Endothelial cell of umbilical vein (primary cell): Measurements from ENCODE around the gene CISH. TPM values are rescaled to one million over a fixed set of nuclear protein-coding genes. Genes with fewer than 3 reads are reported as not detected.

Source experiments
- BruUV-seq: library from RNA; stranded (reverse); fragments of 400-500 nt; replicated peaks from 2 replicates; lab custom pipeline; 2021; lab: Mats Ljungman, UMichigan
- CTCF ChIA-PET: fragments of 300-600, 350-600 bp; sonication (Branson Sonifier 250); formaldehyde crosslinking; loops from one replicate; lab custom pipeline; 2021; ENCODE audit warnings: antibody characterized with exemption, inconsistent platforms; lab: Charles Lee
- POLR2A ChIA-PET: fragments of 300-600, 350-600 bp; sonication (Branson Sonifier 250); formaldehyde crosslinking; loops from one replicate; lab custom pipeline; 2021; ENCODE audit warnings: antibody characterized with exemption, inconsistent platforms; lab: Charles Lee
- DNase-seq: peaks from one replicate; pipeline ENCODE4 v3.0.0-alpha.2; 2011; ENCODE audit warnings: low read depth, low spot score
- FAIRE-seq: peaks from 2 replicates; lab custom pipeline; 2011; peaks lifted over from hg19 to GRCh38; lab: Jason Lieb, UNC
- H2AFZ ChIP-seq: 2 replicates; pipeline ENCODE4 v1.6.0; 2012; ENCODE audit warnings: low read depth, low read length, control low read depth, inconsistent platforms
- H3K27ac ChIP-seq: 2 replicates; pipeline ENCODE4 v1.5.1; 2011; ENCODE audit warnings: low read depth, mild to moderate bottlenecking, control low read depth, low read length, moderate library complexity; ENCODE audit not compliant: insufficient read depth
- H3K27me3 ChIP-seq, 2 experiments: 2 replicates each; pipeline versions ENCODE4 v1.6.0 to v1.6.1; 2011; ENCODE audit warnings: low read length in 2 of 2, mixed read lengths in 1 of 2; ENCODE audit not compliant: control insufficient read depth in 2 of 2, insufficient read depth in 2 of 2
- H3K36me3 ChIP-seq, 2 experiments: 2 replicates in 1 of 2; 3 replicates in 1 of 2; pipeline ENCODE4 v1.5.1; 2011; ENCODE audit warnings: low read length in 2 of 2, mild to moderate bottlenecking in 1 of 2, moderate library complexity in 1 of 2; ENCODE audit not compliant: control insufficient read depth in 2 of 2, insufficient read depth in 2 of 2; ENCODE audit errors: extremely low read depth in 1 of 2
- H3K4me1 ChIP-seq: 3 replicates; pipeline ENCODE4 v1.5.1; 2011; ENCODE audit warnings: mild to moderate bottlenecking, low read length; ENCODE audit not compliant: control insufficient read depth, insufficient read depth; ENCODE audit errors: extremely low read depth
- H3K4me2 ChIP-seq: 2 replicates; pipeline ENCODE4 v1.6.1; 2011; ENCODE audit warnings: low read length, control low read depth, mixed read lengths; ENCODE audit not compliant: insufficient read depth
- H3K4me3 ChIP-seq, 3 experiments: fragments of 200-600 bp in 1 of 3; sonication (generic), shearing (Covaris generic) in 1 of 3; replicated peaks in 1 of 3; 2 replicates each; pipeline ENCODE4 v1.5.1; 2011 to 2016; ENCODE audit warnings: control low read depth in 3 of 3, low read length in 3 of 3, mild to moderate bottlenecking in 2 of 3, inconsistent platforms in 1 of 3, low read depth in 1 of 3, moderate library complexity in 1 of 3; ENCODE audit not compliant: insufficient read depth in 1 of 3
- H3K79me2 ChIP-seq: 2 replicates; pipeline ENCODE4 v1.6.0; 2012; ENCODE audit warnings: low read length, inconsistent platforms; ENCODE audit not compliant: control insufficient read depth, insufficient read depth
- H3K9ac ChIP-seq: replicated peaks from 2 replicates; pipeline ENCODE3; 2011; ENCODE audit warnings: low read length, control low read depth; ENCODE audit not compliant: insufficient read depth; ENCODE audit errors: extremely low read depth
- H3K9me1 ChIP-seq: replicated peaks from 3 replicates; pipeline ENCODE4 v1.6.0; 2011; ENCODE audit warnings: mild to moderate bottlenecking, low read length; ENCODE audit not compliant: control insufficient read depth, insufficient read depth; ENCODE audit errors: extremely low read depth
- H3K9me3 ChIP-seq: replicated peaks from 2 replicates; pipeline ENCODE4 v1.5.1; 2012; ENCODE audit warnings: low read length, inconsistent platforms; ENCODE audit not compliant: control insufficient read depth, insufficient read depth
- H4K20me1 ChIP-seq: replicated peaks from 2 replicates; pipeline ENCODE3; 2011; ENCODE audit warnings: mild to moderate bottlenecking, low read length; ENCODE audit not compliant: control insufficient read depth, insufficient read depth; ENCODE audit errors: extremely low read depth
- CTCF ChIP-seq, 2 donors: IDR thresholded peaks; 1 replicate in 1 of 2; 2 replicates in 1 of 2; pipeline ENCODE4 v1.5.1; 2011; ENCODE audit warnings: low read length in 2 of 2, mild to moderate bottlenecking in 2 of 2, moderate library complexity in 2 of 2, control low read depth in 1 of 2, inconsistent platforms in 1 of 2, low read depth in 1 of 2; ENCODE audit not compliant: insufficient read depth in 1 of 2; ENCODE audit errors: extremely low read depth in 1 of 2
- EZH2 ChIP-seq: IDR thresholded peaks from 2 replicates; pipeline ENCODE4 v1.6.1; 2012; ENCODE audit warnings: borderline replicate concordance, low read depth, mild to moderate bottlenecking, moderate library complexity, low read length, inconsistent platforms; ENCODE audit not compliant: severe bottlenecking
- FOS ChIP-seq: IDR thresholded peaks from 2 replicates; pipeline ENCODE4 v1.6.1; 2011; ENCODE audit warnings: mild to moderate bottlenecking, low read length, moderate library complexity, borderline replicate concordance; ENCODE audit not compliant: insufficient read depth
- GATA2 ChIP-seq: IDR thresholded peaks from 2 replicates; pipeline ENCODE4 v1.7.0; 2011; ENCODE audit warnings: low read depth, mild to moderate bottlenecking, moderate library complexity, mixed read lengths, low read length; ENCODE audit not compliant: insufficient read length, insufficient read depth
- JUN ChIP-seq: IDR thresholded peaks from 2 replicates; pipeline ENCODE4 v1.6.1; 2011; ENCODE audit warnings: borderline replicate concordance, low read depth; ENCODE audit not compliant: insufficient read length, insufficient read depth
- MYC ChIP-seq: IDR thresholded peaks from one replicate; pipeline ENCODE4 v1.6.1; 2011; ENCODE audit warnings: mild to moderate bottlenecking, low read depth, low read length
- POLR2A ChIP-seq: IDR thresholded peaks from 2 replicates; pipeline ENCODE4 v1.6.1; 2012; ENCODE audit warnings: low read depth, mild to moderate bottlenecking, control low read depth, low read length
- POLR2AphosphoS5 ChIP-seq: IDR thresholded peaks from 2 replicates; pipeline ENCODE4 v1.6.1; 2012; ENCODE audit warnings: low read depth, mild to moderate bottlenecking, control low read depth, low read length, moderate library complexity; ENCODE audit not compliant: insufficient read depth
- dilution Hi-C: fragments of 300-500 bp; cut with MboI; formaldehyde crosslinking; loops from one replicate; pipeline ENCODE4 v1.15.0; 2019; ENCODE audit warnings: low sequenced_read_pairs; ENCODE audit not compliant: extremely low pct_ligation_motif_present
- intact Hi-C: fragments of 100-400 bp; cut with micrococcal nuclease; formaldehyde crosslinking; loops from one replicate; pipeline ENCODE4 v1.10.0; 2022
- polyA plus RNA-seq, 4 experiments: library from polyadenylated mRNA; depleted of rRNA in 3 of 4; stranded (reverse) in 3 of 4; unstranded in 1 of 4; fragments of >200 nt; gene quantifications; 2 replicates each; pipeline versions ENCODE4 v1.2.1 to v1.2.3, GENCODE V29; 2011 to 2012; ENCODE audit warnings: missing spikeins in 1 of 4
- total RNA-seq: library from RNA; stranded (reverse); gene quantifications from 2 replicates; pipeline ENCODE4 v1.2.3, GENCODE V29; 2021
- TF ChIP-seq, protein P1 (sequence below): IDR thresholded peaks from 2 replicates; pipeline ENCODE4 v1.6.1; 2011; ENCODE audit not compliant: insufficient read depth, insufficient read length

CISH gene
- total and polyA plus RNA-seq, 2 donors (not counting 3 experiments of a cell fraction or from before 2014, with no cell fraction given): 2.2 to 4.1 TPM

- Histone ChIP-seq H3K9me3 (no peaks in the 10 kb centered on the region), H4K20me1 (no peaks in the 10 kb centered on the region), H3K4me3 (no peak overlapping the region), H3K9ac (no peak overlapping the region), H3K4me2 (no peak overlapping the region), H3K4me1 (peaks cover 7% of the 10 kb centered on the region), H3K36me3 (no peaks in the 10 kb centered on the region), H3K79me2 (no peaks in the 10 kb centered on the region), H3K27ac (no peak overlapping the region), H3K27me3 (no peaks in the 10 kb centered on the region), H2AFZ (no peak overlapping the region), H3K9me1 (no peaks in the 10 kb centered on the region)
- POLR2A ChIA-PET: no interaction called here
- TF ChIP-seq MYC (no peak), POLR2A (no peak), GATA2 (no peak), JUN (no peak), CTCF (IDR thresholded peaks at IDR 0.05; ENCODE audit: extremely low read depth in 1 of 2, insufficient read depth in 1 of 2, low read depth in 1 of 2, low read length in 2 of 2) (no peak), EZH2 (no peak), POLR2AphosphoS5 (no peak), FOS (no peak)
- TF ChIP-seq, protein P1, sequence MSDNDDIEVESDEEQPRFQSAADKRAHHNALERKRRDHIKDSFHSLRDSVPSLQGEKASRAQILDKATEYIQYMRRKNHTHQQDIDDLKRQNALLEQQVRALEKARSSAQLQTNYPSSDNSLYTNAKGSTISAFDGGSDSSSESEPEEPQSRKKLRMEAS: no peak
- FAIRE-seq: no peak
- BruUV-seq: no TSS peak
- DNase-seq: no peak
- dilution Hi-C loops: no loop called here
- CTCF ChIA-PET: interaction anchor here (1.3 to 1.9 kb wide), 2 partner anchors 9 to 27 kb away, joined by 4 to 5 read pairs; partner anchors contain the start of gene MAPKAPK3
- intact Hi-C loops: no loop called here
These were observed 13.9 kb upstream of the CISH start for GRCh38 chr3:50625231-50626182.
